Measurements from ENCODE around the gene AGBL1. TPM values are rescaled to one million over a fixed set of nuclear protein-coding genes. Genes with fewer than 3 reads are reported as not detected.

The AGBL1 gene
- total RNA-seq, 1 experiment from 2014 or later = not detected

DNA sequence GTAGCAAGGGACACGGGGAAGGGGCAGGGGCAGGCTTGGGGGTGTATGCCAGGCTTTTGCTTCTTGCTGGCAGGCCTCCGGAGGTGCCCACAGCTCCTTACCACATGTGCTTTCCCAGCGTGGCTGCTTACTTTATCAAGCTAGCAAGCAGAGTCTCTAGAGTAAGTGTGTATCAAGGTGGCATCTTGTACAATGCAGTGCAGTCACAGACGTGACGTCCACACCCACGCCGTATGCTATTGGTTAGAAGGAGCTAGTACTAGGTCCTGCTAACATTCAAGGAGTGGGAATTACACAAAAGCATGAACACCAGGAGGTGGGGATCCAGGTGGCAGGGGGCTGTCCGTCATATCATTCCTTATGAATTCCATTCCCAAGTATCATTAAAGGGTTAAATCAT is 15.3 kb upstream of the AGBL1 start:
- Histone ChIP-seq H4K20me1 (ENCODE audit: control insufficient read depth, insufficient read depth, insufficient read length) (no peaks in the 10 kb centered on the region), H3K79me1 (ENCODE audit: insufficient read depth, low read depth, low read length, poor library complexity, severe bottlenecking) (no peaks in the 10 kb centered on the region), H2BK120ac (ENCODE audit: low read depth, low read length, poor library complexity, severe bottlenecking) (no peak overlapping the region), H4K91ac (ENCODE audit: insufficient read length, low read depth, low read length) (no peak overlapping the region), H3K18ac (ENCODE audit: insufficient read length, low read depth, low read length) (no peak overlapping the region), H3K23me2 (ENCODE audit: insufficient read length, low read depth, low read length, poor library complexity, severe bottlenecking) (no peaks in the 10 kb centered on the region), H3K27ac (ENCODE audit: insufficient read length, low read depth, low read length) (no peak overlapping the region), H3K9ac (ENCODE audit: extremely low read depth, insufficient read length, low read length) (no peak overlapping the region), H2BK20ac (ENCODE audit: low read depth, low read length, poor library complexity, severe bottlenecking) (no peak overlapping the region), H2AFZ (ENCODE audit: low read length) (no peak overlapping the region), H2BK15ac (ENCODE audit: low read depth, low read length) (no peak overlapping the region), H3K23ac (ENCODE audit: insufficient read length, low read depth, low read length) (no peak overlapping the region), H3K27me3 (ENCODE audit: insufficient read depth, low read length) (no peaks in the 10 kb centered on the region), H3T11ph (ENCODE audit: low read length) (no peak overlapping the region), H2AK5ac (ENCODE audit: insufficient read length, low read length) (no peak overlapping the region), H3K14ac (ENCODE audit: insufficient read depth, low read length) (no peak overlapping the region), H2BK5ac (ENCODE audit: insufficient read length, low read length) (no peak overlapping the region), H3K79me2 (ENCODE audit: insufficient read depth, low read length) (no peaks in the 10 kb centered on the region), H4K8ac (replicated peaks; ENCODE audit: insufficient read length, low read depth, low read length) (no peak overlapping the region), H4K5ac (ENCODE audit: insufficient read length, low read depth, low read length) (no peak overlapping the region), H2BK12ac (ENCODE audit: insufficient read length, low read depth, low read length) (no peak overlapping the region), H3K56ac (ENCODE audit: insufficient read length, low read depth, low read length) (no peak overlapping the region), H3K4ac (ENCODE audit: low read depth, low read length) (no peak overlapping the region), H3K4me2 (ENCODE audit: insufficient read depth, insufficient read length, low read length) (no peak overlapping the region), H3K9me3 (ENCODE audit: control insufficient read depth, low read depth, low read length) (no peaks in the 10 kb centered on the region), H3K4me1 (ENCODE audit: insufficient read depth, low read length) (no peaks in the 10 kb centered on the region; the same call in 1 of the 2 replicates)
- peaks cover 1% of the 10 kb centered on the region; the same call in 1 of the 2 replicates for H3K27me3 Mint-ChIP-seq (ENCODE audit: low read depth)
- H3K36me3 Mint-ChIP-seq (ENCODE audit: insufficient read depth in 1 of 3, low read depth in 3 of 3) = no peaks in the 10 kb centered on the region
- H3K4me1 Mint-ChIP-seq = peaks cover 0 to 10% of the 10 kb centered on the region in 2 experiments; a peak in 3 of 4 replicates
- no peak overlapping the region for H3K4me3 Mint-ChIP-seq
- no peak overlapping the region for H3K27ac Mint-ChIP-seq
- TF ChIP-seq, protein P1, sequence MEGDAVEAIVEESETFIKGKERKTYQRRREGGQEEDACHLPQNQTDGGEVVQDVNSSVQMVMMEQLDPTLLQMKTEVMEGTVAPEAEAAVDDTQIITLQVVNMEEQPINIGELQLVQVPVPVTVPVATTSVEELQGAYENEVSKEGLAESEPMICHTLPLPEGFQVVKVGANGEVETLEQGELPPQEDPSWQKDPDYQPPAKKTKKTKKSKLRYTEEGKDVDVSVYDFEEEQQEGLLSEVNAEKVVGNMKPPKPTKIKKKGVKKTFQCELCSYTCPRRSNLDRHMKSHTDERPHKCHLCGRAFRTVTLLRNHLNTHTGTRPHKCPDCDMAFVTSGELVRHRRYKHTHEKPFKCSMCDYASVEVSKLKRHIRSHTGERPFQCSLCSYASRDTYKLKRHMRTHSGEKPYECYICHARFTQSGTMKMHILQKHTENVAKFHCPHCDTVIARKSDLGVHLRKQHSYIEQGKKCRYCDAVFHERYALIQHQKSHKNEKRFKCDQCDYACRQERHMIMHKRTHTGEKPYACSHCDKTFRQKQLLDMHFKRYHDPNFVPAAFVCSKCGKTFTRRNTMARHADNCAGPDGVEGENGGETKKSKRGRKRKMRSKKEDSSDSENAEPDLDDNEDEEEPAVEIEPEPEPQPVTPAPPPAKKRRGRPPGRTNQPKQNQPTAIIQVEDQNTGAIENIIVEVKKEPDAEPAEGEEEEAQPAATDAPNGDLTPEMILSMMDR (conservative IDR thresholded peaks at IDR 0.05) = no peak
- whole genome bisulfite sequencing (ENCODE audit: extremely low coverage, insufficient read length, low lambda C conversion rate) = no CpG with 5 or more reads among the region's 8 CpGs
- DNase-seq = no peak
- H3K9me3 Mint-ChIP-seq = no peaks in the 10 kb centered on the region

Data from H9 (cell line).